Skin of body (tissue), 2 donors: ENCODE results near the gene PPP1R10. TPM values are rescaled to one million over a fixed set of nuclear protein-coding genes. Genes with fewer than 3 reads are reported as not detected.
"Not testable (repeated sequence)": the region's sequence is repeated elsewhere in the genome, so short reads cannot be mapped to it uniquely, and the experiment has no call there.

Source experiments
- DNase-seq: peaks from one replicate; lab custom pipeline; 2025; lab: John Stamatoyannopoulos, UW
- total RNA-seq: library from RNA; depleted of rRNA; stranded (reverse); fragments of >200 nt; gene quantifications from one replicate; pipeline ENCODE4 v1.2.3, GENCODE V29; 2014

PPP1R10 gene
- total RNA-seq: 15.2 TPM

DNA sequence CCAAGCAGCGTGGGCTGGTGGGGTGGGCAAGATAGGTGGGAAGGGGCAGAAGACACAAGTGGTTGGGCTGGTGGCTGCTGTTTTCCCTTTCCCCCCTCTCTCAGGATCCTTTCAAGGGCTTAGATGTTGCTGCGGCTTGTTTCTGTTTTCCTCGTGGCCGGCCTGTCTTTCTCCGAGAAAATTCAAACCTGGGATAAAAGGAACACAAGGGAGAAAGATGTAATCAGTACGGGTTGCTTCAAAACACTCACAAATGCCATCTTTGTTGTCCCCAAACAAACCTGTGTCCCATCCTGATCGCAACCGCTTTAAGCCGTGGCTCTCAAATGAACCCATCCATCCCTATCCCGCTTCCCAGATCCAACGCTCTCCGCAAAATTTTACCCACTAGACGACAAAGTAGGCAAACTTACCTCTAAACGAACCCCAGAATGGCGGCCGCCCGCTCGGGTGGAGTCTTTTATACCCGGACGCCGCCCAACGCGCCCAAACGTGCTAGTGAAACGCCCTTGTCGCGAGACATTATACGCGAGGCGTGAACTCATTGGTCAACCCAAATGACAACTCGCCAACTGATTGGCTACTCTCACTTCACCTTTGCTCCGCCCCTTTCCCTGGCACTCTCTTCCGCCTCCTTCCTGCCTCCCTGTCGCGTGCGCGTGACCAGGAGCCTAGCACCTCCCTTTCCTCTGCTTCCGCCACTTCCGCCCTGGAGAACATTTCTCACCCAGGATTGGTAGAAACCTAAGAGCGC is at the start of gene PPP1R10:
TSS of gene PPP1R10 (minus strand) at position 433 of the 754 bp plus-strand sequence. CDS start 7,299 bp downstream, outside the sequence.
- DNase-seq: peak; percentile 100

DNA sequence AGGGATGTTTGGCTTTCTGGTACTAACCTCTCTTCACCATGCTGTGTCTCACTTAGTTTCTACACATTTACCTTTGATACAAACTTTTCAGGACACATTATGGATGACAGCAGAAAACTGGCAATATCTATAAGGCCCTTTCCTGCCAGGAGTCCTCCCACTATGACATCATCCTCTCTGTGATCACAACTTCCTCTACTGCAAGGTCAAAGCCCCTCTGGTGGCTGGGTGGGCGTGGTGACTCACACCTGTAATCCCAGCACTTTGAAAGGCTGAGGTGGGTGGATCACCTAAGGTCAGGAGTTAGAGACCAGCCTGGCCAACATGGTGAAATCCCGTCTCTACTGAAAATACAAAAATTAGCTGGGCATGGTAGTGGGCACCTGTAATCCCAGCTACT is 49.3 kb upstream of the PPP1R10 start:
- not testable (repeated sequence) for DNase-seq

DNA sequence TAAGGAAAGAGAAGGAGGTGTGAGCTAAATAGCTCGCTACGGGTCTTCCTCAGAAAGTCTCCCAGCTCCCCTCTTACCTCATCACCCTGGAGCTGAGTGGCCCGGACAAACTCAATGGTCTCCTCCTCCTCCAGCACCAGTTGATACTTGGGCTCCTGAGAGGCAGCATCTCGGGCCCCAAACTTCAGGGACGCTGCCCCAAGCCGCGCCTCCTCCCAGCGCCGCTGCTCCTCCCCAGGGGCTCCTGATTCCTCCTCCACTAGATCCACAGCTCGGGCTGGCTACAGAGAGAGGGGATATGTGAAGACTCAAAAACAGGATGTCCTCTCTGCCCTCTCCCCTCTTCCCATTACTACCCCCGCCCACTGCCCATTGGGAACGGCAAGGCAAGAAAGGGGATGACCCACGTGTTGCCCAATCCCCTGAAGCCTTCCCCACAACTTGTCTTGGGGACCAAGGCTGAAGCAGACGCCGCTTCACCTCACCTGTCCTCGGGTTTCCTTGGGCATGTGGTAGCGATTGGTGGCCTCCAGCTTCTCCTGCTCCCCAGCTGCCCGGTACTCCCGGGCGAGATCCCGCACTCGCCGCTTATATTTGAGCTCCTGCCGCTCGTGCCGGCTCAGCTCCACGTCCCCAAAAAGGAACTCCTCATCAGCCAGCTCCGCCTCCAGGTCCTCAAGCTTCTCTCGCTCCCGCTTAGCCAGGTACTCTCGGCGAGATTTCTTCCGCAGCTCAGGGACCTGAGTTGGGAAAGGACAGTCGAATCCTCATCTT is 48.1 kb upstream of the PPP1R10 start:
- DNase-seq: no peak

GRCh38 chr6:30657922-30658321 is 40.9 kb upstream of the PPP1R10 start:
- DNase-seq: not testable (repeated sequence)

- no peak for DNase-seq
Measured at GRCh38 chr6:30657454-30657853, 40.4 kb upstream of the PPP1R10 start.

- DNase-seq: no peak
Measured at GRCh38 chr6:30656513-30656912, 39.5 kb upstream of the PPP1R10 start.

DNA sequence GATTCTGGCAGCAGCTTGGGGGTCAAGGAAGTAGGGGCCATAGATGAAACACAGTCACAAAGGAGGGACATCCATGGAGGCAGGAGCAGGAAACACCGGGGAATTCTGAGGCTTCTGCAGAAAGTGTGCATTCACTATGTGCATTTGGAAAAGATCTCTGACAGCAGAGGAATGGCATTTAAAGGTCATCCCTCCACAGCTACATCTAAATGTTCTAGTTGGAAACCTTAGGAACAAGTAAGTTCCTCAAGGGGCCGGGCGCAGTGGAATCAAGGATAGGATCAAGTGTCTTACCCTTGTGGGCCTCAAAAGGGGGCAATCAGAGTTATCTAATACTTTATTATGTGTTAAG is 38.7 kb upstream of the PPP1R10 start:
- DNase-seq: no peak

DNA sequence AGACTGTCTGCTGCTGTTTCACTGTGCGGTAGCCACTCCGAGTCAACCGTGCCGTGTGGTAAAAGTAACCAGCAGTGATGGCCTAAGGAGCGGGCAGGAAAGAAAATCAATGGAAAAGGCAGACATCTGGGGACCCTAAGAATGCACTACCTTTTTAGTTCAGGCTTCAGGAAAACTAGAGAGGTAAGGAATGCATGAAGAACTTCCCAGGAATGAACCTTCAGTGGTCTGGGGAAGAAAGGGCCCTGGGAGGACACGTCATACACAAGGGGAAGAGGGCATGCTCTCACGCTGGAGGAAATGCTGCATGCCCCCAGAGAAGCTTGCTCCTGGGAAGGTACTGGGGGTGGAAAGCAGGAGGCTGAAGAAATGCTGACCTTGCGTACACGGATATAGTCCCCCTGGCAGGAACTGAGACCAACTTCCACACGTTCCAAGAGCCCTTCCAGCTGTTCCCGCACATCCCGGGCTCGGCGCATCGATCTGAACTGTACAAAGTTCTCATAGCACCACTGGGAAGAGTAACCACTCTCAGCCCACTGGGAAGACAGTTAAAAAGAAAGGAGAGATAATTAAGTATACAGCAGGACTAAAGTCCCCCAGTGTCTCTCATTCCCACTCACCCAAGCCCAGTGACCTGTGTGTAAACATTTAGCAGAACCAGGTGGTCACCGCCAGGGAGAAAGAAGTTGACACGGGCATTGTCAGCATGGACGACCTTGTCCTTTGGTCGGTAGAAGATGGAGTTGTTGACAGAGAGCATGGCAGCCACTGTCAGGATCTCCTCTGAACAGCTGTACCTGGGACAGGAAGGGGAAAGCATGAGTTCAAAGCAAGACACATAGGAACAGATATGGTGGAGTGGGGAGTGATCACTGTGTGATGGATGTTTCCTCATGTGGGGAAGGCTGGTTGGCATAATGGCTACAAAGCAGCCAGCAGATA is 38.0 kb upstream of the PPP1R10 start:
- no peak for DNase-seq

DNA sequence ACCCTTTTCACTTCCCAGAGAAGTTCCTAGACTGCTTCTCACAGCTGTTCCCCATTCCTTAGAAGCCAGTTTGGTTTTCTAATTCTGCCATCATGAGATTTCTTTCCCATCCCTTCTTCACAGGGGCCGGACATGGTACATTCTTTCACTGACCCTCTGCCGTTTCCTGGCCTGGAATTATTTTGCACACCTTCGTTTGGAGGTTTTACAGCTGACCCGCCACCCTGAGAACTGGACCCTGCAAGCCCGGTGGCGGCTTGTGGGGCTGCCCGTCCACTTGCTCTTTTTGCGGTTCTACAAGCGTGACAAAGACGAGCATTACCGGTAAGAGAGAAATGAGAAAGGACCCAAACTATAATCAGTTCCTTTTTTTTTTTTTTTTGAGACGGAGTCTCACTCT is 34.1 kb upstream of the PPP1R10 start:
- DNase-seq: no peak

GRCh38 chr6:30647242-30648116 is 30.4 kb upstream of the PPP1R10 start:
- DNase-seq: peak; percentile 21

DNA sequence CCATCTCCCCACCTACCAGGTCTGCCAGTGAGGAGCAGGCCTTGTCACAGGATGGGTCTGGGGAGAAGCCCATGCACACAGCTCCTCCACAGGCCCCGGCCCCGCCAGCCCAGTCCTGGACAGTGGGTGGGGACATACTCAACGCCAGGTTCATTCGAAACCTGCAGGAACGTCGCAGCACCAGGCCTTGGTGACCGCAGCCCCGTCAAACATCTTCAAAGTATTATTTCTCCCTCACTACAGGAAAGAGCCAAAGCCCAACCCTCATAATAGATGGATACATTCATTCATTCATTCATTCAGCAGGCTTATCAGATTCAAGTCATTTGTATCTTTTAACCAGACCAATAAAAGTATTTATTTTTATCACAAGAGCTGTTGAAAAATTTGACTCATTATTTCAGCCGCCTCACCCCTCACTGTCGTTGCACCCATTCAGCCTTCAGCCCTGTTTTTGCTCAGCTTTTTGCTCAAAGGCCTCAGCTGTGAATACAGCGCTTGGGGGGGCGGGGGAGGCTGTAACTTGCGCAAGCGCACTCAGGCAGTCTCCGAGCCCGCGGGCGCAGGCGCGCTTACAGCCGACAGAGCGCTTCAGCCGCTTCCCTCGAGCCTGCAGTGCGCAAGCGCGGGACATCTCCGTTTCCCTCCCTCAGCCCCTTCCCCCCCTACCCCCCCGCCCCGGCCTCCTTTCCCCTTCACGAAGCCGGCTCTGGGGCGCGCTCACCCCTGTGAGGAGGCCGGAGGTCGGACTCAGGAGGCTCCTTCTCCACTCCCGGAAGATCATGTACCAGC is 29.6 kb upstream of the PPP1R10 start, which contains the start of gene C6orf136:
TSS of gene C6orf136 (plus strand) at position 684 of the 792 bp plus-strand sequence. CDS start at position 783, 99 bp downstream.
- DNase-seq: peak; percentile 87

DNA sequence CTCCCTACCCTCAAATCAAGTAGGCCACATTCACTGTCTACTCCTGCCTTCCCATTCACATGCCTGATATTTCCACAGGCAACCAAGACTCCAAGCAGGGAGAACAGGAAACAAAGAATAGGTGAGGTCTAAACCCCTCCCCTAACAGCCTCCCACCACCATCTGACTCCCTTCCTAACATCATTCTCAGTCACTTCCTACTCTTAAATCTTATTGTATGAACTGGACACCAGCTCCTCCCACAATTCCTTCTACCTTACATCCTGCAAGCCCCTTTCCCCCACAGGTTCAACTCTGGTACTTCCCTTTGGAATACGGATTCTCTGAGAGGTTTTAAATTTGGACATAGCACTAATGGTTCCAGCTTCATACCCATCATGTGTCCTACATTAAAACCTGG is 28.9 kb upstream of the PPP1R10 start:
- no peak for DNase-seq

- no peak for DNase-seq
Measured at GRCh38 chr6:30644769-30645168, 27.7 kb upstream of the PPP1R10 start.

DNA sequence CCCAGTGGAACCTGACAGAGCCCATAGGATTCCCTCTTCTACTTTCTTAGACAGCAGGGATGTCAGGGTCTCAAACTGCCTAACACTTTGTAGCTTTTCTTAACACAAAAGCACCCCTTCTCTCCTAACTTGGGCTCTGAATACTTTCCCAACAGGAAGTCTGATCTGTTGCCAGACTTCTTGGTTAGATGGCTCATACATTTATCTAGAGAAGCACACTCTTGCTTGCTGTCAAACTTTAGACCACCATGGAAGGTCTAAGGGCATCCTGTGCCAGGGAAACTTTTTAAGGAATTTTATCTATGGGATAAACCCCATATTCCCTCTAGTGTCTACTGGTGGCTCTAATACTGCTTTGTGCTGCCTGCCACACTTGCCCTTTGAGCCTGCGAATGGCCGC is 26.6 kb upstream of the PPP1R10 start:
- no peak for DNase-seq

DNA sequence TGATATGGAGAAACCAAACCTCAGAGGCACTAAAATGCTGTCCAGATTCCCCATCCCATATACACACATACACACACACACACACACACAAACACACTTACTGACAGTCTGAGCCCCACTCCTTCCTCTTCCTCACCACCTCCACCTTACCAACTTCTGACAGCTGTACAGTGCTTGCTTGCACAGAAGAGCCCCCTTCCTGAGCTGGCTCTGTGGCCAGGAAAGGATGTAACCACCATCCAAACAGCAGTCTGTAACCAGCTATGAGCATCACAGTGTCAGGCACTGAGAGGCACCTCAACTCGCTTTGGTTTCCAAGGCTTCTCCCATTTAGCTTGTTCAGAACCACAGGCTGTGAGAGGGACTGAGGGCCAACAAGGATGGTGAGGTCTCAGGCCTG is 24.0 kb upstream of the PPP1R10 start:
- no peak for DNase-seq

DNA sequence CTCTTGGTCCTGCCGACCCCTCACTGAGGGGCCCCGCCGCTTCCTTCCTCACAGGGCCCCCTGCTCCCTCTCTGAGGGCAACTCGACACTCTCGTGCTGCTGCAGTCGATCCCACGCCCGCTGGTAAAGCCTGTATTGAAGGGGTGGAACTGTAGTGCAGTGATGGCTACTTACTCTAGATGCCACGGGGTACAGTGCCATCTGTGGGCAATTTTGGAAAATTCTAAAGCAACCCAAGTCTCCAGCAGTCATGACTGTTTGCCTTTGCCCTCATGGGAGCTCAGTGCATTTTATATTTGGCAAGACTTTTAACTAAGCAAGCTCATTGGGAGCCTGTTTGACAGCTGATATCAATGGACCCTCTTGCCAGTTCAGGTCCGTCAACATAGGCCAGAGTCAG is 23.4 kb upstream of the PPP1R10 start:
- no peak for DNase-seq

DNA sequence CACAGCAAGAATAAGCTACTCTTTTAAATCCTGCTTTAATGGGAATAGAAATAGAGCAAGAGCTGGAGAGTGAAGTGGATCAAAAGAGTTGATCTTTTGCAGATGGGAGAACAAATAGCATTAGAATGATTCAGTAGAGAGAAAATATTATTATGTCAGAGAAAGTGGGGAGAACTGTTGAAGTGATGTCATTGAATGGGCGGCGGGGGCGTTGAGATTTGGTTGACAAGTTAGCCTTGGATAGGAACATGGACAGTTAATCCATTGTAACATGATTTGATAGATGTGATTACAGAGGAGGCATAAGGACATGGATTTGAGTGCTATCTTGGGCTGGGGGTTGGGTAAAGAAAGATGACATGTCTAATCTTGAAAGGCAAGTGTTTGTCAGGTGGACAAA is 18.8 kb upstream of the PPP1R10 start:
- no peak for DNase-seq

DNA sequence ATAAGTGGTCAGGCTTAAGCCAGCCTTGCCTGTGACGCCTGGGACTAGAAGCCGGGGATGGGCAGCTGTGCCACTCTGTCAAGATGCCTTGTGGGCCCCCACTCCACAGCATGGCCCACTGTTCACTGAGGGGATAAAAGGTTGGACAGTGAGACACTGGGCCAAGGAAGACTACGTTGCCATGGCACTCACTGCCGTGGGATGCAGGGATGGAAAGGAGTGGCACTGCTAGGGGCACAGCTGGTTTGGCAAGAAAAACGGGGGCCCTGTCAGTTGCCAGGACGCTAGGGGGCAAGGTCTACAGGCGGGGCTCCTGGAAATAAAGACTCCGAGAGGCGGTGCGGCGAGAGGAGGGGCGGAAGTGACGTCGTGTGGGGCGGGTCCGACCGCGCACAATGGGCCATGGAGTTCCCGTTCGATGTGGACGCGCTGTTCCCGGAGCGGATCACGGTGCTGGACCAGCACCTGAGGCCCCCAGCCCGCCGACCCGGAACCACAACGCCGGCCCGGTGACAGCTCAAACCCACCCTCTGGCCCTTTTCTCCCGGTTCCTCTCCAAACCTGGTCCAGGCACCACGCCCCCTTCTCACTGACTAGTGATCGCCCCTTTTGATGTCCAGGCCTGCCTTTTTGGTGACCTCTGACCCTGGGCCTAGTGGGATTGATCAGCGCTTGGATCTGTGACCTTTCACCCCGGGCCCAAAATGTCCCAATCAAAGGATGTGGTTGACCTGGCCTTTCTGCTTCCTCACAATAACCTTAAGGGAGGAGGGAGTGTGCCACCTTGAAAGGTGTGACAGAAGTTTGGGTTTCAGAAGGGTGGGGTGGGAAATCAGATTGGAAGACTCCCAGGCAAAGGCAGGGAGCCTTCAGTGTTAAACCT is 9.7 kb upstream of the PPP1R10 start, which contains the start of gene ATAT1:
TSS of gene ATAT1 (plus strand) at position 391 of the 883 bp plus-strand sequence.
- peak; percentile 63 for DNase-seq

- no peak for DNase-seq
Measured at GRCh38 chr6:30625511-30625910, 8.5 kb upstream of the PPP1R10 start.
